ENCODE results near the gene TGM1. TPM values are rescaled to one million over a fixed set of nuclear protein-coding genes. Genes with fewer than 3 reads are reported as not detected.
A peak's percentile ranks its signal among the peaks of the same experiment; 100 is the strongest.

The TGM1 gene
- polyA plus RNA-seq, 1 of the 3 experiments (the other 2 are of a cell fraction) = 2.7 TPM

GRCh38 chr14:24212924-24213865 is 49.8 kb downstream of the TGM1 start, which contains the start of gene CHMP4A:
Gene CHMP4A, minus strand, starts transcription at chr14:24213488. Its CDS starts 49 bp downstream, at chr14:24213439.
- Histone ChIP-seq H3K27ac (ENCODE audit: low read depth in 2 of 2, low read length in 1 of 2) (peak within 1 kb of the TSS; percentile 93 to 96), H3K4me2 (peak within 1 kb of the TSS; percentile 78), H3K36me3 (replicated peaks in 1 of 2; ENCODE audit: control insufficient read depth in 1 of 2, insufficient read depth in 2 of 2, low read length in 1 of 2) (peaks cover 24 to 48% of the 10 kb centered on the region in 2 experiments), H2AFZ (ENCODE audit: low read depth) (peak within 1 kb of the TSS; percentile 79), H3K4me1 (ENCODE audit: control insufficient read depth in 1 of 2, insufficient read depth in 2 of 2, low read depth in 1 of 2, low read length in 1 of 2) (peaks cover 9 to 17% of the 10 kb centered on the region in 2 experiments; a peak in 3 of 4 replicates), H3K9me3 (no peaks in the 10 kb centered on the region), H3K27me3 (ENCODE audit: insufficient read depth) (no peaks in the 10 kb centered on the region), H4K20me1 (ENCODE audit: insufficient read depth) (no peaks in the 10 kb centered on the region), H3K9me2 (no peaks in the 10 kb centered on the region), H3F3A (replicated peaks; ENCODE audit: insufficient read depth) (peaks cover 26% of the 10 kb centered on the region), H3K4me3 (ENCODE audit: low read depth in 2 of 2, low read length in 1 of 2) (peak within 1 kb of the TSS; percentile 73 to 80), H3K9ac (peak within 1 kb of the TSS; percentile 98), H3K79me2 (ENCODE audit: insufficient read depth) (peaks cover 39% of the 10 kb centered on the region)
- WGBS (ENCODE audit: low lambda C conversion rate) = under 1% methylated on average over 37 of the region's 53 CpGs
- ChIA-PET POLR2A (interaction anchor here (0.8 to 2.0 kb wide), 8 partner anchors 10 to 67 kb away, joined by 3 to 15 read pairs (median 5); partner anchors contain the start of genes IPO4, PSME2, RABGGTA and RNF31), CTCF (interaction anchor here (0.8 to 3.8 kb wide), 9 partner anchors 18 to 223 kb away, joined by 3 to 20 read pairs (median 4); partner anchors contain the start of genes CIDEB, TINF2 and TM9SF1)
- DNase-seq = peak; percentile 94
- TF ChIP-seq NRF1 (IDR thresholded peaks at IDR 0.05; ENCODE audit: low read depth, low read length) (no peak), GABPA (IDR thresholded peaks at IDR 0.05; ENCODE audit: low read depth) (peak; percentile 58), MAX (IDR thresholded peaks at IDR 0.05; ENCODE audit: low read depth) (peak; percentile 54; the same call in 1 of the 2 replicates), RCOR1 (IDR thresholded peaks at IDR 0.05; ENCODE audit: low read length) (no peak), POLR2AphosphoS5 (IDR thresholded peaks at IDR 0.05; ENCODE audit: low read depth, low read length) (peak; percentile 95), TCF12 (IDR thresholded peaks at IDR 0.05) (peak; percentile 41; the same call in 1 of the 2 replicates), RFX5 (IDR thresholded peaks at IDR 0.05; ENCODE audit: low read length) (0 out of 2 replicates have a peak, but pooled peaks have one; percentile 32), JUND (IDR thresholded peaks at IDR 0.05) (peak; percentile 40; the same call in 1 of the 2 replicates), EP300 (IDR thresholded peaks at IDR 0.05; ENCODE audit: borderline replicate concordance in 1 of 2, low read depth in 1 of 2, low read length in 1 of 2) (no peak), CTCF (IDR thresholded peaks at IDR 0.05) (peak; percentile 25; the same call in 1 of the 2 replicates), GATA2 (CRISPR knock-in tag; IDR thresholded peaks at IDR 0.05) (no peak), YY1 (IDR thresholded peaks at IDR 0.05; ENCODE audit: low read depth) (peak; percentile 74), FOXM1 (IDR thresholded peaks at IDR 0.05; ENCODE audit: low read depth) (no peak), PBX3 (IDR thresholded peaks at IDR 0.05) (peak; percentile 53), ELF1 (IDR thresholded peaks at IDR 0.05) (peak; percentile 98), MXI1 (IDR thresholded peaks at IDR 0.05; ENCODE audit: low read depth, low read length) (peak; percentile 79), NFIC (IDR thresholded peaks at IDR 0.05; ENCODE audit: borderline replicate concordance) (0 out of 2 replicates have a peak, but pooled peaks have one; percentile 5)
- TF ChIP-seq, protein P1, sequence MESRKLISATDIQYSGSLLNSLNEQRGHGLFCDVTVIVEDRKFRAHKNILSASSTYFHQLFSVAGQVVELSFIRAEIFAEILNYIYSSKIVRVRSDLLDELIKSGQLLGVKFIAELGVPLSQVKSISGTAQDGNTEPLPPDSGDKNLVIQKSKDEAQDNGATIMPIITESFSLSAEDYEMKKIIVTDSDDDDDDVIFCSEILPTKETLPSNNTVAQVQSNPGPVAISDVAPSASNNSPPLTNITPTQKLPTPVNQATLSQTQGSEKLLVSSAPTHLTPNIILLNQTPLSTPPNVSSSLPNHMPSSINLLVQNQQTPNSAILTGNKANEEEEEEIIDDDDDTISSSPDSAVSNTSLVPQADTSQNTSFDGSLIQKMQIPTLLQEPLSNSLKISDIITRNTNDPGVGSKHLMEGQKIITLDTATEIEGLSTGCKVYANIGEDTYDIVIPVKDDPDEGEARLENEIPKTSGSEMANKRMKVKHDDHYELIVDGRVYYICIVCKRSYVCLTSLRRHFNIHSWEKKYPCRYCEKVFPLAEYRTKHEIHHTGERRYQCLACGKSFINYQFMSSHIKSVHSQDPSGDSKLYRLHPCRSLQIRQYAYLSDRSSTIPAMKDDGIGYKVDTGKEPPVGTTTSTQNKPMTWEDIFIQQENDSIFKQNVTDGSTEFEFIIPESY (IDR thresholded peaks at IDR 0.05; ENCODE audit: borderline replicate concordance, low read depth) = peak; percentile 94
- TF ChIP-seq, protein P2, sequence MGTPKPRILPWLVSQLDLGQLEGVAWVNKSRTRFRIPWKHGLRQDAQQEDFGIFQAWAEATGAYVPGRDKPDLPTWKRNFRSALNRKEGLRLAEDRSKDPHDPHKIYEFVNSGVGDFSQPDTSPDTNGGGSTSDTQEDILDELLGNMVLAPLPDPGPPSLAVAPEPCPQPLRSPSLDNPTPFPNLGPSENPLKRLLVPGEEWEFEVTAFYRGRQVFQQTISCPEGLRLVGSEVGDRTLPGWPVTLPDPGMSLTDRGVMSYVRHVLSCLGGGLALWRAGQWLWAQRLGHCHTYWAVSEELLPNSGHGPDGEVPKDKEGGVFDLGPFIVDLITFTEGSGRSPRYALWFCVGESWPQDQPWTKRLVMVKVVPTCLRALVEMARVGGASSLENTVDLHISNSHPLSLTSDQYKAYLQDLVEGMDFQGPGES (IDR thresholded peaks at IDR 0.05; ENCODE audit: low read depth, low read length) = peak; percentile 21; the same call in 1 of the 2 replicates
- TF ChIP-seq, protein P3, sequence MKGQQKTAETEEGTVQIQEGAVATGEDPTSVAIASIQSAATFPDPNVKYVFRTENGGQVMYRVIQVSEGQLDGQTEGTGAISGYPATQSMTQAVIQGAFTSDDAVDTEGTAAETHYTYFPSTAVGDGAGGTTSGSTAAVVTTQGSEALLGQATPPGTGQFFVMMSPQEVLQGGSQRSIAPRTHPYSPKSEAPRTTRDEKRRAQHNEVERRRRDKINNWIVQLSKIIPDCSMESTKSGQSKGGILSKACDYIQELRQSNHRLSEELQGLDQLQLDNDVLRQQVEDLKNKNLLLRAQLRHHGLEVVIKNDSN (IDR thresholded peaks at IDR 0.05; ENCODE audit: borderline replicate concordance, low read depth) = peak; percentile 96

All from SK-N-SH (cell line).